ENCODE data around the gene TTC33. TPM values are rescaled to one million over a fixed set of nuclear protein-coding genes. Genes with fewer than 3 reads are reported as not detected.
A peak's percentile ranks its signal among the peaks of the same experiment; 100 is the strongest.

The TTC33 gene
- total RNA-seq, 6 experiments from 2014 or later = 5.6 to 9.2 (median 7.0) TPM

DNA sequence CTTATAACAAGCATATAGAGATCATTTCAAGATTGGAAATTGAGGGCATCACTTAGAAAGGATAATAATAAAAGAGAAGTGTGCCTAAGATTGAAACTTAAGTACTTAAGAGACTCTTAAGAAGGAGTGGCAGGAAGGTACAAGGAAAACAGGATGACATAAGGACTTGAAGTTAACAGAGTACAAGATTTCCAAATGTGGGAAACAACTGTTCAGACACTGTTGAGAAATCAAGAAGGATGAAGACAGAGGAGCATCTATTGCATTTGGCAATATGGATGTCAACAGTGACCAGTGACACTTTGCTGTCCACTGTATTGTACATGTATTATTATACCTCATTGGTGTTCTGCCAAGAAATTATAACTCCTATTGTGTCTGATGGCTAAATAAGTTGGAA is 233.8 kb downstream of the TTC33 start:
- H3K27ac ChIP-seq = no peak overlapping the region
- H3K4me1 ChIP-seq = peaks cover 0 to 15% (median 5%) of the 10 kb centered on the region in 4 donors
- no peaks in the 10 kb centered on the region for H3K9me3 ChIP-seq
- DNase-seq (no peak), ATAC-seq (peak in 2 of 4 donors; percentile 27 to 39)
- H3K27me3 ChIP-seq = no peaks in the 10 kb centered on the region
- intact Hi-C loops (cut with DNase I) = no loop called here
- no peak overlapping the region for H3K4me3 ChIP-seq
- no peaks in the 10 kb centered on the region for H3K36me3 ChIP-seq
- TF ChIP-seq POLR2A (IDR thresholded peaks at IDR 0.05) = no peak
- TF ChIP-seq, protein P1, sequence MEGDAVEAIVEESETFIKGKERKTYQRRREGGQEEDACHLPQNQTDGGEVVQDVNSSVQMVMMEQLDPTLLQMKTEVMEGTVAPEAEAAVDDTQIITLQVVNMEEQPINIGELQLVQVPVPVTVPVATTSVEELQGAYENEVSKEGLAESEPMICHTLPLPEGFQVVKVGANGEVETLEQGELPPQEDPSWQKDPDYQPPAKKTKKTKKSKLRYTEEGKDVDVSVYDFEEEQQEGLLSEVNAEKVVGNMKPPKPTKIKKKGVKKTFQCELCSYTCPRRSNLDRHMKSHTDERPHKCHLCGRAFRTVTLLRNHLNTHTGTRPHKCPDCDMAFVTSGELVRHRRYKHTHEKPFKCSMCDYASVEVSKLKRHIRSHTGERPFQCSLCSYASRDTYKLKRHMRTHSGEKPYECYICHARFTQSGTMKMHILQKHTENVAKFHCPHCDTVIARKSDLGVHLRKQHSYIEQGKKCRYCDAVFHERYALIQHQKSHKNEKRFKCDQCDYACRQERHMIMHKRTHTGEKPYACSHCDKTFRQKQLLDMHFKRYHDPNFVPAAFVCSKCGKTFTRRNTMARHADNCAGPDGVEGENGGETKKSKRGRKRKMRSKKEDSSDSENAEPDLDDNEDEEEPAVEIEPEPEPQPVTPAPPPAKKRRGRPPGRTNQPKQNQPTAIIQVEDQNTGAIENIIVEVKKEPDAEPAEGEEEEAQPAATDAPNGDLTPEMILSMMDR (IDR thresholded peaks at IDR 0.05) = no peak

DNA sequence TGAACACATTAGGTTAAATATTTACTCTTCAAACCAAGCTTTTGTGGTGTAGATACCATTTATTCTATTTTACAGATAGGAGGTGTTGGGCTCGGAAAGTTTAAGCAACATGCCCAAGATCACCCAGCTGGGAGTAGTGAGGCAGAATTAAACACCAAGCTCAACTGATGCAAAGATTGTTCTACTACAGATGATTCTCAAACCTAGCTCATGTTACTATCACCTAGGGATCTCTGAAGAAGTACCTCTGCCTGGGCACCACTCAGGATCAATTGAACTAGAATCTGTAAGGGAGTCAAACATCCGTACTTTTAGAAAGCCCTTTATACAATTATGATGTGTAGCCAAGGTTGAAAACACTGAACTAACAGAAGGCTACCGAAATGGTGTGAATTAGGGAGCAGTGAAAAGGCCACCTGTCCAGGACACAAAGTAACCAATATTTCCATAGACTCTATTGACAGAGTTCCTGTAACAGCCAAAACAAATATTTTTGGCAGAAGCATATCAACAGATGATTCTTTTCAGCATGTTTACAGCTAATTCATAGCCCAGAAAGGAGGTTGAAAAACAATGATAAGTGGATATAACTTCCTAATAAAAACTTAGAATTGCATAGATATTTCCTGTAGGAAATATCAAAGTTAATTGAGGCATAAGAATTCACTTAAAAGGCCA is 234.5 kb downstream of the TTC33 start:
- Histone ChIP-seq H3K36me3 (no peaks in the 10 kb centered on the region), H3K4me3 (no peak overlapping the region), H3K4me1 (peaks cover 0 to 15% (median 5%) of the 10 kb centered on the region in 4 donors), H3K9me3 (no peaks in the 10 kb centered on the region), H3K27me3 (no peaks in the 10 kb centered on the region), H3K27ac (no peak overlapping the region)
- TF ChIP-seq, protein P1 (IDR thresholded peaks at IDR 0.05) = no peak
- no peak for TF ChIP-seq POLR2A (IDR thresholded peaks at IDR 0.05)
- intact Hi-C loops (cut with DNase I) = no loop called here
- no peak for DNase-seq
- peak; percentile 68 to 93 (median 86) for ATAC-seq
- 41% methylated on average over 3 of the region's 3 CpGs for WGBS (ENCODE audit: insufficient coverage, low coverage, low lambda C conversion rate, missing lambda C conversion rate)

DNA sequence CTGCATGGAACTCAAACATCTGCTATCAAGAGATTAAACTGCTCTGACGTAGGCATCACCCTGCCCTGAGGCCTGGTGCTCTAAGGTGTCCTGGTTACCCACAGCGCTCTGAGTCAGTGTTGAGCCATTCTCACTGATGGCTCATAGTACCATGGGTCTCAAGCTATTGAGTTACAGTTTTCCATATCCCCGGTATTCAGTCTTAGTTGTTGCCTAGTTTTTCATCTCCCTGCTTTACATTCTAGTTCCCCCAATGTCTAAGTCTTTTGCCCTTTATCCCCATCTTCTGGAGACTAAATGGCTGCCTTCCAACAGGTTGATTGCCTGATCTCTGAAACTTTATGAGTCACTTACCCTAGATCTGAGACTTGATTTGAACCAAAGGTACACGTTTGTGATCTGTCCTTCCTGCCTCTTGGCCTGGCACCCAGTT is 237.3 kb downstream of the TTC33 start:
- TF ChIP-seq, protein P1 (IDR thresholded peaks at IDR 0.05) = no peak
- no peak for TF ChIP-seq POLR2A (IDR thresholded peaks at IDR 0.05)
- no peak overlapping the region for H3K27ac ChIP-seq
- DNase-seq = no peak
- H3K9me3 ChIP-seq = no peaks in the 10 kb centered on the region
- H3K4me3 ChIP-seq = no peak overlapping the region
- peaks cover 0 to 15% (median 5%) of the 10 kb centered on the region in 4 donors for H3K4me1 ChIP-seq
- H3K27me3 ChIP-seq = no peaks in the 10 kb centered on the region
- 88% methylated on average over 2 of the region's 4 CpGs for WGBS (ENCODE audit: insufficient coverage, low coverage, low lambda C conversion rate, missing lambda C conversion rate)
- no peak for ATAC-seq
- intact Hi-C loops (cut with DNase I) = no loop called here
- H3K36me3 ChIP-seq = no peaks in the 10 kb centered on the region

DNA sequence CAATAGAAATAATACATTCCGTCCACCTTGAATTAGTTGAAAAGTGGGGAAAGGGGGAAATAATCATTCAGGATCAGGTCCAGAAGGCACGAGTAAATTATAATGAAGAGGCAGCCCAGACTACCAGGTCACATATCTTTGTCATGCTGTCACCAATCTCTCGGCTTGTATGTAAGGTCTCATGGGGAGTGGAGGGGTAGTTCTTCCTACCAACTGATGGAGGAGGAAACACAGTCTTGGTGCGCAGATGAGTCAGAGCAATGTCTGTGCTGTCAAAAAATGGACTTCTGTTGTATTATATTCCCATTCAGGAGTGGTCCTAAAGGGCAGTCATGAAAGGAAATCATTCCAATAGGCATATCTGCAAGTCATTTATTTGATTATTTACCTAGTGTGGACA is 240.3 kb downstream of the TTC33 start:
- Histone ChIP-seq H3K27ac (no peak overlapping the region), H3K36me3 (no peaks in the 10 kb centered on the region), H3K4me3 (no peak overlapping the region), H3K27me3 (no peaks in the 10 kb centered on the region), H3K9me3 (no peaks in the 10 kb centered on the region), H3K4me1 (peaks cover 0 to 2% (median 0%) of the 10 kb centered on the region in 4 donors)
- TF ChIP-seq, protein P1 (IDR thresholded peaks at IDR 0.05) = no peak
- TF ChIP-seq POLR2A (IDR thresholded peaks at IDR 0.05) = no peak
- intact Hi-C loops (cut with DNase I) = no loop called here
- DNase-seq = no peak
- 73% methylated on average over 4 of the region's 4 CpGs for WGBS (ENCODE audit: insufficient coverage, low coverage, low lambda C conversion rate, missing lambda C conversion rate)
- ATAC-seq = no peak

Measured in right lobe of liver (tissue), 6 donors.